IMR-90 (cell line): ENCODE measurements around the gene WHRN. TPM values are rescaled to one million over a fixed set of nuclear protein-coding genes. Genes with fewer than 3 reads are reported as not detected.

ENCODE experiments used
- ATAC-seq: fragments of 200-7000 bp; cut with Tn5 transposase; 2 replicates; pipeline ENCODE4 v1.9.1; 2020; ENCODE audit warnings: low read depth, mild to moderate bottlenecking, moderate library complexity
- BruUV-seq: library from RNA; stranded (reverse); fragments of 400-500 nt; replicated peaks from 2 replicates; lab custom pipeline; 2021; lab: Mats Ljungman, UMichigan
- CTCF ChIA-PET: fragments of 300-600 bp; formaldehyde crosslinking; extraction: SDS; loops from one replicate; lab custom pipeline; 2021; ENCODE audit warnings: antibody characterized with exemption; lab: Yijun Ruan, JAX
- POLR2A ChIA-PET: fragments of 300-600 bp; sonication (Branson Sonifier 250); formaldehyde crosslinking; loops from one replicate; lab custom pipeline; 2022; ENCODE audit warnings: antibody characterized with exemption; ENCODE audit not compliant: unreplicated experiment; lab: Charles Lee
- DNase-seq: peaks from one replicate; pipeline ENCODE4 v3.0.0; 2013
- H2AFZ ChIP-seq: replicated peaks from 2 replicates; pipeline ENCODE3; 2013; ENCODE audit warnings: low read length, mild to moderate bottlenecking; ENCODE audit not compliant: poor library complexity
- H2AK5ac ChIP-seq: 2 replicates; pipeline ENCODE4 v1.6.1; 2013; ENCODE audit warnings: low read depth, low read length, inconsistent platforms
- H2AK9ac ChIP-seq: replicated peaks from 2 replicates; pipeline ENCODE3; 2013; ENCODE audit warnings: mild to moderate bottlenecking, low read depth, low read length, moderate library complexity; ENCODE audit not compliant: poor library complexity
- H2BK120ac ChIP-seq: 2 replicates; pipeline ENCODE4 v1.6.1; 2013; ENCODE audit warnings: low read depth, low read length, inconsistent platforms
- H2BK15ac ChIP-seq: 3 replicates; pipeline ENCODE4 v1.6.1; 2013; ENCODE audit warnings: low read depth, low read length, inconsistent platforms
- H2BK20ac ChIP-seq: 2 replicates; pipeline ENCODE4 v1.6.1; 2013; ENCODE audit warnings: low read depth, mild to moderate bottlenecking, inconsistent platforms, low read length, moderate library complexity
- H2BK5ac ChIP-seq: 2 replicates; pipeline ENCODE4 v1.6.1; 2013; ENCODE audit warnings: mild to moderate bottlenecking, low read depth, low read length, inconsistent platforms; ENCODE audit not compliant: poor library complexity, severe bottlenecking
- H3K14ac ChIP-seq: replicated peaks from 2 replicates; pipeline ENCODE4 v1.6.1; 2013; ENCODE audit warnings: low read depth, low read length, inconsistent platforms
- H3K18ac ChIP-seq: 2 replicates; pipeline ENCODE4 v1.6.1; 2013; ENCODE audit warnings: low read depth, low read length, control low read depth
- H3K23ac ChIP-seq: 2 replicates; pipeline ENCODE4 v1.6.1; 2013; ENCODE audit warnings: low read depth, low read length, inconsistent platforms
- H3K27ac ChIP-seq: 2 replicates; pipeline ENCODE4 v1.5.1; 2013; ENCODE audit warnings: mild to moderate bottlenecking, control low read depth, low read length; ENCODE audit not compliant: insufficient read depth
- H3K27me3 ChIP-seq: 2 replicates; pipeline ENCODE4 v1.6.1; 2013; ENCODE audit warnings: low read length; ENCODE audit not compliant: control insufficient read depth, insufficient read depth
- H3K36me3 ChIP-seq: 2 replicates; pipeline ENCODE4 v1.6.1; 2013; ENCODE audit warnings: low read length, mixed read lengths; ENCODE audit not compliant: control insufficient read depth, insufficient read depth
- H3K4ac ChIP-seq: 2 replicates; pipeline ENCODE4 v1.6.1; 2013; ENCODE audit warnings: low read depth, low read length, inconsistent platforms
- H3K4me1 ChIP-seq: 2 replicates; pipeline ENCODE4 v1.6.1; 2013; ENCODE audit warnings: low read length, mixed read lengths; ENCODE audit not compliant: control insufficient read depth, insufficient read depth
- H3K4me2 ChIP-seq: 2 replicates; pipeline ENCODE4 v1.6.1; 2013; ENCODE audit warnings: low read depth, mild to moderate bottlenecking, control low read depth, low read length, moderate library complexity
- H3K4me3 ChIP-seq: 2 replicates; pipeline ENCODE4 v1.5.1; 2013; ENCODE audit warnings: low read depth, mild to moderate bottlenecking, control low read depth, low read length, moderate library complexity; ENCODE audit not compliant: insufficient read depth
- H3K56ac ChIP-seq: 2 replicates; pipeline ENCODE4 v1.6.1; 2013; ENCODE audit warnings: low read length, inconsistent platforms; ENCODE audit not compliant: insufficient read depth; ENCODE audit errors: extremely low read depth
- H3K79me1 ChIP-seq, 2 experiments: 2 replicates each; pipeline ENCODE4 v1.6.1; 2013; ENCODE audit warnings: low read length in 2 of 2, inconsistent platforms in 1 of 2, low read depth in 1 of 2
- H3K9ac ChIP-seq: 2 replicates; pipeline ENCODE4 v1.6.1; 2013; ENCODE audit warnings: low read depth, low read length, control low read depth
- H3K9me1 ChIP-seq: 2 replicates; pipeline ENCODE4 v1.6.1; 2013; ENCODE audit warnings: low read length, inconsistent platforms; ENCODE audit not compliant: insufficient read depth
- H3K9me3 ChIP-seq: 2 replicates; pipeline ENCODE4 v1.6.1; 2013; ENCODE audit warnings: low read length; ENCODE audit not compliant: control insufficient read depth, insufficient read depth
- H4K20me1 ChIP-seq: 2 replicates; pipeline ENCODE4 v1.6.1; 2013; ENCODE audit warnings: low read length, inconsistent platforms; ENCODE audit not compliant: insufficient read depth
- H4K5ac ChIP-seq: 2 replicates; pipeline ENCODE4 v1.6.1; 2013; ENCODE audit warnings: mild to moderate bottlenecking, low read depth, low read length, control low read depth
- H4K8ac ChIP-seq, 2 experiments: 2 replicates each; pipeline ENCODE4 v1.6.1; 2013; ENCODE audit warnings: low read depth in 2 of 2, low read length in 2 of 2, control low read depth in 1 of 2, inconsistent platforms in 1 of 2
- H4K91ac ChIP-seq: 2 replicates; pipeline ENCODE4 v1.6.1; 2013; ENCODE audit warnings: low read depth, low read length, inconsistent platforms; ENCODE audit not compliant: insufficient read depth
- ELK1 ChIP-seq: fragments of 150-350 bp; IDR thresholded peaks from 2 replicates; pipeline ENCODE4 v1.6.1; 2016; ENCODE audit warnings: low read depth, mild to moderate bottlenecking, low read length, moderate library complexity, borderline replicate concordance
- MAFK ChIP-seq: IDR thresholded peaks from 2 replicates; pipeline ENCODE4 v1.6.1; 2012; ENCODE audit warnings: low read depth, low read length, improper control_type of control experiment
- MXI1 ChIP-seq: IDR thresholded peaks from 2 replicates; pipeline ENCODE4 v1.6.1; 2012; ENCODE audit warnings: low read depth, mild to moderate bottlenecking, low read length, moderate library complexity, borderline replicate concordance
- NFE2L2 ChIP-seq: fragments of 150-350 bp; IDR thresholded peaks from 2 replicates; pipeline ENCODE4 v1.6.1; 2016; ENCODE audit warnings: low read depth, mild to moderate bottlenecking, low read length
- POLR2A ChIP-seq: IDR thresholded peaks from 2 replicates; pipeline ENCODE4 v1.6.1; 2012; ENCODE audit warnings: mild to moderate bottlenecking, low read depth, low read length
- SMC3 ChIP-seq: fragments of 150-350 bp; IDR thresholded peaks from 2 replicates; pipeline ENCODE4 v1.6.1; 2016; ENCODE audit warnings: low read depth, mild to moderate bottlenecking, antibody characterized with exemption, low read length, moderate library complexity
- WGBS, 2 experiments: methylation state at CpG; one replicate each; pipeline versions ENCODE4 v1.1.5 to v1.1.7; 2013; ENCODE audit warnings: missing lambda C conversion rate in 2 of 2; ENCODE audit not compliant: insufficient read length in 1 of 2; ENCODE audit errors: extremely low coverage in 2 of 2; 5-methylcytosine and 5-hydroxymethylcytosine counted together
- dilution Hi-C: fragments of 300-500 bp; cut with HindIII; formaldehyde crosslinking; loops from one replicate; pipeline ENCODE4 v1.14.3; 2018; ENCODE audit warnings: low sequenced_read_pairs; ENCODE audit not compliant: unreplicated experiment
- in situ Hi-C: fragments of 300-500 bp; cut with MboI; formaldehyde crosslinking; loops from 3 replicates; pipeline ENCODE4 v1.14.3; 2019; ENCODE audit warnings: low sequenced_read_pairs, inconsistent platforms, mixed read lengths
- intact Hi-C: fragments of 100-400 bp; cut with micrococcal nuclease; formaldehyde crosslinking; loops from 2 replicates; pipeline ENCODE4 v1.10.0; 2022
- polyA plus RNA-seq, 3 experiments: library from polyadenylated mRNA; depleted of rRNA; stranded (reverse); fragments of >200 nt; gene quantifications; 2 replicates each; pipeline ENCODE4 v1.2.3, GENCODE V29; 2012; ENCODE audit warnings: low replicate concordance in 1 of 3
- total RNA-seq: library from RNA; depleted of rRNA; stranded (reverse); fragments of >200 nt; gene quantifications from 2 replicates; pipeline ENCODE4 v1.2.3, GENCODE V29; 2012
- TF ChIP-seq, protein P1 (sequence below): fragments of 150-350 bp; IDR thresholded peaks from 2 replicates; pipeline ENCODE4 v1.6.1; 2017; ENCODE audit warnings: mild to moderate bottlenecking, antibody characterized with exemption, low read length, low read depth

WHRN gene
- total and polyA plus RNA-seq, 2 of the 4 experiments (the other 2 are of a cell fraction): 0.18 to 2.6 TPM

DNA sequence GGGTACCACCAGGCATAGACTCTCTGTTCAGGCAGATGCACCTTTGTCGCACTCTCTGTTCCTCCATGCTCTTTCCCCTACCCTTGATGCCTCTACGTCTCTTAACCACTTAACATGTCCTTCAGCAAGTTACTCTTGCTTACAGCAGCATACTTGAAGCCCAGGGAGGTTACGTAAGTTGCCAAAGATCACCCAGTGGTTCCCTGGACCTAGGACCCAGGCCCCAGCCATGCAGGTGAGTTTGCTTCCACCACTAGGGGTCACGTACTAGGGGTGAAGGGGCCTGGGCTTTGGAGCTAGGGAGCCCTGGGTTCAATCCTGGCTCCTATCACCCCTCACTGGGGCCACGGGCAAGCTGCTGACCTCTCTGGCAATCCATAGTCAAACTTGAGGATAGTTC lies 126.4 kb downstream of the WHRN start:
- H3K27ac ChIP-seq: no peak overlapping the region
- no peak overlapping the region for H3K4ac ChIP-seq
- no peak for ATAC-seq
- ChIA-PET CTCF (no interaction called here), POLR2A (no interaction called here)
- no peak for TF ChIP-seq NFE2L2
- no peak for TF ChIP-seq MXI1
- no peak for TF ChIP-seq ELK1
- TF ChIP-seq, protein P1, sequence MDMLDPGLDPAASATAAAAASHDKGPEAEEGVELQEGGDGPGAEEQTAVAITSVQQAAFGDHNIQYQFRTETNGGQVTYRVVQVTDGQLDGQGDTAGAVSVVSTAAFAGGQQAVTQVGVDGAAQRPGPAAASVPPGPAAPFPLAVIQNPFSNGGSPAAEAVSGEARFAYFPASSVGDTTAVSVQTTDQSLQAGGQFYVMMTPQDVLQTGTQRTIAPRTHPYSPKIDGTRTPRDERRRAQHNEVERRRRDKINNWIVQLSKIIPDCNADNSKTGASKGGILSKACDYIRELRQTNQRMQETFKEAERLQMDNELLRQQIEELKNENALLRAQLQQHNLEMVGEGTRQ: no peak
- no peak for TF ChIP-seq SMC3
- no peak for TF ChIP-seq MAFK
- TF ChIP-seq POLR2A: no peak
- BruUV-seq: no TSS peak
- H3K4me1 ChIP-seq: peaks cover 13% of the 10 kb centered on the region
- peaks cover 33% of the 10 kb centered on the region for H3K36me3 ChIP-seq
- no peak overlapping the region for H3K4me3 ChIP-seq
- H3K4me2 ChIP-seq: no peak overlapping the region
- H3K9ac ChIP-seq: no peak overlapping the region
- no peak overlapping the region for H3K18ac ChIP-seq
- H4K91ac ChIP-seq: no peak overlapping the region
- H2BK20ac ChIP-seq: no peak overlapping the region
- WGBS, 2 experiments: 100% methylated on average over 1 of the region's 5 CpGs; no CpG with 5 or more reads in 1 of the 2 experiments
- intact Hi-C loops: no loop called here
- in situ Hi-C loops: no loop called here
- no peak overlapping the region; the same call in 1 of the 2 replicates for H2AK5ac ChIP-seq
- no peak overlapping the region for H2BK120ac ChIP-seq
- no peak for DNase-seq
- no peaks in the 10 kb centered on the region for H3K27me3 ChIP-seq
- H3K9me1 ChIP-seq: peaks cover 9% of the 10 kb centered on the region
- H4K5ac ChIP-seq: no peak overlapping the region
- no peak overlapping the region for H2AK9ac ChIP-seq
- H2BK15ac ChIP-seq: no peak overlapping the region
- H2BK5ac ChIP-seq: no peak overlapping the region
- no peak overlapping the region for H4K8ac ChIP-seq
- dilution Hi-C loops: no loop called here
- no peaks in the 10 kb centered on the region for H3K9me3 ChIP-seq
- H3K23ac ChIP-seq: no peak overlapping the region
- no peak overlapping the region for H3K56ac ChIP-seq
- H3K79me1 ChIP-seq: peaks cover 15 to 34% of the 10 kb centered on the region in 2 experiments
- H2AFZ ChIP-seq: no peak overlapping the region
- H4K20me1 ChIP-seq: peaks cover 13% of the 10 kb centered on the region; the same call in 1 of the 2 replicates
- no peak overlapping the region for H3K14ac ChIP-seq
